Thymus (tissue), 11 donors: Measurements from ENCODE around the gene EMILIN1. TPM values are rescaled to one million over a fixed set of nuclear protein-coding genes. Genes with fewer than 3 reads are reported as not detected.

ENCODE experiments used
- DNase-seq, 9 donors: peaks; one replicate each; pipeline ENCODE4 v3.0.0-alpha.2; 2013; ENCODE audit warnings: low spot score in 9 of 9, low read depth in 6 of 9, missing footprints in 1 of 9
- H3K27ac ChIP-seq, 2 donors: one replicate each; pipeline ENCODE4 v1.5.1; 2013; ENCODE audit warnings: control low read depth in 1 of 2, low read depth in 1 of 2, low read length in 1 of 2, mild to moderate bottlenecking in 1 of 2, moderate library complexity in 1 of 2
- H3K27me3 ChIP-seq, 2 donors: one replicate each; pipeline ENCODE4 v1.5.1; 2013; ENCODE audit warnings: low read length in 1 of 2; ENCODE audit not compliant: control insufficient read depth in 2 of 2, insufficient read depth in 1 of 2
- H3K36me3 ChIP-seq, 2 donors: one replicate each; pipeline ENCODE4 v1.5.1; 2013; ENCODE audit warnings: low read length in 1 of 2, mild to moderate bottlenecking in 1 of 2, moderate library complexity in 1 of 2; ENCODE audit not compliant: control insufficient read depth in 2 of 2, insufficient read depth in 2 of 2
- H3K4me1 ChIP-seq, 2 donors: one replicate each; pipeline ENCODE4 v1.5.1; 2013; ENCODE audit warnings: low read length in 2 of 2; ENCODE audit not compliant: control insufficient read depth in 2 of 2, insufficient read depth in 2 of 2
- H3K4me3 ChIP-seq, 2 donors: one replicate each; pipeline ENCODE4 v1.5.1; 2013; ENCODE audit warnings: low read length in 2 of 2, control low read depth in 1 of 2, mild to moderate bottlenecking in 1 of 2
- H3K9me3 ChIP-seq, 2 donors: one replicate each; pipeline ENCODE4 v1.5.1; 2013; ENCODE audit warnings: low read length in 1 of 2, mild to moderate bottlenecking in 1 of 2; ENCODE audit not compliant: control insufficient read depth in 2 of 2, insufficient read depth in 1 of 2
- WGBS: extraction: QIAGEN DNeasy Blood & Tissue Kit; methylation state at CpG from one replicate; pipeline ENCODE4 v1.1.7; 2013; 5-methylcytosine and 5-hydroxymethylcytosine counted together
- polyA plus RNA-seq: library from polyadenylated mRNA; stranded (reverse); fragments of 200-250 nt; gene quantifications from one replicate; pipeline ENCODE4 v1.2.3, GENCODE V29; 2013
- total RNA-seq: library from RNA; stranded (reverse); fragments of 120-200 nt; gene quantifications from one replicate; pipeline ENCODE4 v1.2.4, GENCODE V29; 2013
- donor health status: healthy.

EMILIN1 gene
- total and polyA plus RNA-seq, 2 donors = 8.9 to 9.2 TPM

GRCh38 chr2:27122791-27123190 is 44.4 kb downstream of the EMILIN1 start:
- Histone ChIP-seq H3K27me3 (peaks cover 34 to 67% of the 10 kb centered on the region in 2 donors), H3K36me3 (no peaks in the 10 kb centered on the region), H3K4me1 (peaks cover 5 to 14% of the 10 kb centered on the region in 2 donors), H3K9me3 (no peaks in the 10 kb centered on the region), H3K4me3 (no peak overlapping the region), H3K27ac (no peak overlapping the region)
- no peak for DNase-seq
- WGBS = 98% methylated on average over 7 of the region's 7 CpGs

DNA sequence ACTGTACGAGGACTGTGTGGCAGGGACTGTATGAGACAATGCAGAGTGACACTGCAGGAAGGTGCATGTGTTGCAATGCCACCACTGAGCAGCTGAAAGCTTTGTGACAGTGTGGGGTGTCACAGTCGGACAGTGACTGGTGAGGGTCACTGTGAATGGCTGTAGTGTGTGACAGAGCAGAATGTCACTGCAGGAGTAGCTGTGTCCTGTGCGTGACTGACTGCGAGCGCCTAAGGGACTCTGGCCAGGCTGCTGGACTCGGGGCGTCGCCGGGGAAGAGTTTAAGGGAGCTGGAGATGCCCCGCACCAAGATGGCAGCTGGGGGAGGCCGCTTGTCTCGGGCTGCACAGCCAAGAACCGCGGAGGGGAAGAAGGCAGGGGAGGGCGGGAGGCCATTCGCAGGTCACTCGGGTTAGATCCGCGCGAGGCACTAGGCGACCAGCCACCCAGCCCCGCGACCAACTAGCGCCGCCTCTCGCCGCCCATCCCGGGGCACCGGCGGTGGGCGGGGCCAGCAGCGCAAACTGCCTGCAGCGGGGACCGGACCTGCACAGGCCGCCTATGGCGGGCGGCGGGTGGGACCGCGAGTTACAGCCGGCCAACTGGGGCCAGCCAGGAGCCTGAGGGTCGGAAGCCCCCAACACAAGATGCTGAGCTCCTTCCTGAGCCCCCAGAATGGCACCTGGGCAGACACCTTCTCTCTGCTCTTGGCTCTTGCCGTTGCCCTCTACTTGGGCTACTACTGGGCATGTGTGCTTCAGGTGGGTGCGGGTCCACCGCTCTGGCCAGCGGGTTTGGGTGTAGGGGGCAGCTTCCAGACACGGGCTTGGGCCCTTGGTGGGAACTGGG is 45.1 kb downstream of the EMILIN1 start, which contains the start of gene ABHD1:
Gene ABHD1 (plus strand): TSS at position 514 of the 849 bp plus-strand sequence. CDS start 134 bp downstream, at position 648.
- DNase-seq = peak in 5 of 9 donors; percentile 13 to 48 (median 28)
- H3K9me3 ChIP-seq = no peaks in the 10 kb centered on the region
- no peak within 1 kb of the TSS for H3K27ac ChIP-seq
- H3K36me3 ChIP-seq = no peaks in the 10 kb centered on the region
- 9% methylated on average over 47 of the region's 47 CpGs for WGBS
- H3K4me3 ChIP-seq = peak within 1 kb of the TSS; percentile 48 to 68
- H3K4me1 ChIP-seq = peaks cover 5 to 14% of the 10 kb centered on the region in 2 donors
- peaks cover 27 to 60% of the 10 kb centered on the region in 2 donors for H3K27me3 ChIP-seq

- Histone ChIP-seq H3K4me3 (no peak overlapping the region), H3K36me3 (peaks cover 6 to 8% of the 10 kb centered on the region in 2 donors), H3K27me3 (peaks cover 14 to 46% of the 10 kb centered on the region in 2 donors), H3K4me1 (peaks cover 5 to 11% of the 10 kb centered on the region in 2 donors), H3K9me3 (no peaks in the 10 kb centered on the region), H3K27ac (no peak overlapping the region)
- 97% methylated on average over 3 of the region's 3 CpGs for WGBS
- DNase-seq = no peak
Measured at GRCh38 chr2:27125104-27125503, 46.7 kb downstream of the EMILIN1 start.

- 70% methylated on average over 5 of the region's 5 CpGs for whole genome bisulfite sequencing
- peaks cover 5 to 11% of the 10 kb centered on the region in 2 donors for H3K4me1 ChIP-seq
- H3K9me3 ChIP-seq = no peaks in the 10 kb centered on the region
Measured at GRCh38 chr2:27126252-27126710, 47.9 kb downstream of the EMILIN1 start.

GRCh38 chr2:27127883-27128667 is 49.7 kb downstream of the EMILIN1 start:
- H3K9me3 ChIP-seq = no peaks in the 10 kb centered on the region
- H3K36me3 ChIP-seq = peaks cover 34 to 36% of the 10 kb centered on the region in 2 donors
- H3K27me3 ChIP-seq = peaks cover 0 to 16% of the 10 kb centered on the region in 2 donors
- H3K27ac ChIP-seq = no peak overlapping the region
- no peak overlapping the region for H3K4me3 ChIP-seq
- peaks cover 5 to 13% of the 10 kb centered on the region in 2 donors for H3K4me1 ChIP-seq
- 95% methylated on average over 9 of the region's 9 CpGs for WGBS
- DNase-seq = no peak

More at GRCh38 chr2:27126252-27126710, 47.9 kb downstream of the EMILIN1 start:
- H3K27ac ChIP-seq = no peak overlapping the region
- no peak overlapping the region for H3K4me3 ChIP-seq
- no peak for DNase-seq
- H3K36me3 ChIP-seq = peaks cover 18 to 20% of the 10 kb centered on the region in 2 donors
- peaks cover 6 to 34% of the 10 kb centered on the region in 2 donors for H3K27me3 ChIP-seq

GRCh38 chr2:27128668-27129571 is 50.5 kb downstream of the EMILIN1 start:
- Histone ChIP-seq H3K4me1 (peaks cover 5 to 14% of the 10 kb centered on the region in 2 donors), H3K36me3 (peaks cover 34 to 36% of the 10 kb centered on the region in 2 donors), H3K27me3 (peaks cover 0 to 7% of the 10 kb centered on the region in 2 donors), H3K4me3 (no peak overlapping the region), H3K27ac (no peak overlapping the region), H3K9me3 (no peaks in the 10 kb centered on the region)
- WGBS = 96% methylated on average over 11 of the region's 11 CpGs
- no peak for DNase-seq

GRCh38 chr2:27130396-27130795 is 52.0 kb downstream of the EMILIN1 start:
- WGBS = 99% methylated on average over 10 of the region's 10 CpGs
- no peaks in the 10 kb centered on the region for H3K27me3 ChIP-seq

DNA sequence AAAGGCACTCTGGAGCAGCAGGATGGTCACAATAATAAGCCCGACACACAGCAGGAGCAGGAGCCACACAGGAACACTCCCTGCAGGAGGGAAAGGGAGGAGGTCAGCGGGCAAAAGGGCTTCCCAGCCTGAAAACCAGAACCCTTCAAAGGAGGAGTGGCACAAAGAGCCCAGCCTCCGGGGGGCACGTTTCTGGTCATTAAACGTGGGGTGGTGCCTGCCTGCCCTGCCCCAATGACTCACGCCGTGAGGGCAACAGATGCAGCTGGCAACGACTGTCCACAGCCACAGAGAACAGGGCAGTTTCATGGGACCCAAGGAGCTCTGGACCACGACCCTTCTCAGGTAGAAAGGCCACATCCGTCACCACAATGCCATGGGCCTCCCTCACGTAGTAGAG is 53.0 kb downstream of the EMILIN1 start:
- 98% methylated on average over 11 of the region's 11 CpGs for WGBS
- no peaks in the 10 kb centered on the region for H3K27me3 ChIP-seq
- peaks cover 5 to 13% of the 10 kb centered on the region in 2 donors for H3K4me1 ChIP-seq

More at GRCh38 chr2:27130396-27130795, 52.0 kb downstream of the EMILIN1 start:
- H3K4me1 ChIP-seq = peaks cover 5 to 13% of the 10 kb centered on the region in 2 donors
- H3K9me3 ChIP-seq = no peaks in the 10 kb centered on the region
- H3K36me3 ChIP-seq = peaks cover 34 to 36% of the 10 kb centered on the region in 2 donors
- no peak overlapping the region for H3K4me3 ChIP-seq
- DNase-seq = no peak
- no peak overlapping the region for H3K27ac ChIP-seq

More for the DNA sequence above, 53.0 kb downstream of the EMILIN1 start:
- Histone ChIP-seq H3K4me3 (no peak overlapping the region), H3K9me3 (no peaks in the 10 kb centered on the region), H3K27ac (no peak overlapping the region), H3K36me3 (peaks cover 34 to 36% of the 10 kb centered on the region in 2 donors)
- no peak for DNase-seq
